Ovary (tissue), 3 donors: Measurements from ENCODE around the gene C4orf50.

Source experiments
- CTCF ChIP-seq, 3 donors: fragments of 450-650 bp in 2 of 3; fragments of 200-600 bp in 1 of 3; IDR thresholded peaks; one replicate each; pipeline versions ENCODE4 v1.5.1 to v1.8.0; 2016 to 2022; ENCODE audit warnings: antibody characterized with exemption in 3 of 3, mild to moderate bottlenecking in 1 of 3
- POLR2A ChIP-seq: fragments of 450-650 bp; IDR thresholded peaks from one replicate; pipeline ENCODE4 v1.6.1; 2017; ENCODE audit warnings: antibody characterized with exemption, mild to moderate bottlenecking, moderate library complexity
- donor health status: DM: no; HTN: no; CAD: no.

- TF ChIP-seq POLR2A = no peak
- TF ChIP-seq CTCF (IDR thresholded peaks at IDR 0.05) = no peak
These were observed 38.2 kb downstream of the C4orf50 start for GRCh38 chr4:5979981-5980380.
